ENCODE measurements around the gene SOD3.

DNA sequence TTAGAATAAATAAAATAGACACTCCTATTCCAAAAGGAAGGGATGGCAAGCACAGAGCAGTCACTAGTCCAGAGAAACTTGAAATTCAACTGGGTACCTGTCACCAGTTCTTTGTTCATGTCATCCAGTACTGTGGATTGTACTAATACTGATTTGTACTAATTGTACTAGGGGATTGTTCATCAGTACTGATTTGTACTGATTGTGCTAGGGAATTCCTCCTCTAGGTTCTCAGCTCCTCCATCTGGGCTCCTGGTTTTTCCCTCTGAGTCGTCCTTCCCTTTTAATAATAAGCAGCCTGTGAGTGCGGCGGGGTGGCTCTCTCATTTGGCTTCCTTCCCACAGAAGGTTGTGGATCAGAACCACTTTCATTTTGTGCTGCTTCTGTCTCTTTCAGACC, 31.0 kb upstream of the SOD3 start:
- no peak for TF ChIP-seq NFIC (IDR thresholded peaks at IDR 0.05)
- TF ChIP-seq ZBTB7A (IDR thresholded peaks at IDR 0.05; ENCODE audit: low read depth): no peak
- no peak for TF ChIP-seq TAF1 (IDR thresholded peaks at IDR 0.05; ENCODE audit: low read depth)

All from Ishikawa (cell line).